ENCODE results near the gene KRTAP19-6.

The KRTAP19-6 gene

GRCh38 chr21:30541764-30542163 is at the start of gene KRTAP19-6:
TSS of gene KRTAP19-6 (minus strand) at chr21:30541864. CDS start at chr21:30541833, 31 bp downstream.
- DNase-seq = no peak

GRCh38 chr21:30590297-30590696 is 48.6 kb upstream of the KRTAP19-6 start, which contains the start of gene KRTAP22-2:
TSS of gene KRTAP22-2 (minus strand) at chr21:30590397.
- DNase-seq = no peak

GRCh38 chr21:30582870-30583269 is 41.2 kb upstream of the KRTAP19-6 start:
- DNase-seq = no peak

GRCh38 chr21:30580132-30580531 is 38.5 kb upstream of the KRTAP19-6 start:
- no peak for DNase-seq

- DNase-seq = no peak
Measured at GRCh38 chr21:30579346-30579745, 37.7 kb upstream of the KRTAP19-6 start.

- DNase-seq = no peak
Measured at GRCh38 chr21:30577766-30578165, 36.1 kb upstream of the KRTAP19-6 start.

- no peak for DNase-seq
Measured at GRCh38 chr21:30567617-30568016, 26.0 kb upstream of the KRTAP19-6 start.

GRCh38 chr21:30563630-30564029 is 22.0 kb upstream of the KRTAP19-6 start:
- no peak for DNase-seq

- no peak for DNase-seq
Measured at GRCh38 chr21:30563072-30563471, 21.4 kb upstream of the KRTAP19-6 start.

- no peak for DNase-seq
Measured at GRCh38 chr21:30561957-30562356, 20.3 kb upstream of the KRTAP19-6 start.

GRCh38 chr21:30561264-30561895 is 19.7 kb upstream of the KRTAP19-6 start, which contains the start of gene KRTAP19-7:
TSS of gene KRTAP19-7 (minus strand) at chr21:30561314. CDS start at chr21:30561289, 25 bp downstream.
- no peak for DNase-seq

GRCh38 chr21:30555095-30555494 is 13.4 kb upstream of the KRTAP19-6 start:
- DNase-seq = no peak

- no peak for DNase-seq
Measured at GRCh38 chr21:30552782-30553181, 11.1 kb upstream of the KRTAP19-6 start.

GRCh38 chr21:30518876-30519275 is 22.8 kb downstream of the KRTAP19-6 start:
- DNase-seq = no peak

GRCh38 chr21:30515681-30516080 is 26.0 kb downstream of the KRTAP19-6 start:
- no peak for DNase-seq

GRCh38 chr21:30505621-30506205 is 36.0 kb downstream of the KRTAP19-6 start:
- peak; percentile 5 for DNase-seq

- no peak for DNase-seq
Measured at GRCh38 chr21:30502041-30502440, 39.6 kb downstream of the KRTAP19-6 start, which contains the start of gene KRTAP19-5. TSS of gene KRTAP19-5 (minus strand) at chr21:30502141. CDS start at chr21:30502090, 51 bp downstream.

GRCh38 chr21:30497065-30497464 is 44.6 kb downstream of the KRTAP19-6 start, which contains the start of gene KRTAP19-4:
TSS of gene KRTAP19-4 (minus strand) at chr21:30497165. CDS start at chr21:30497110, 55 bp downstream.
- DNase-seq = no peak

GRCh38 chr21:30491963-30492428 is 49.7 kb downstream of the KRTAP19-6 start, which contains the start of gene KRTAP19-3:
TSS of gene KRTAP19-3 (minus strand) at chr21:30492013. CDS start at chr21:30491957, 56 bp downstream.
- DNase-seq = no peak

All from NCI-H2029 treated with DMSO at 0.1 percent for 48 hours (cell line).